Stimulated activated CD4-positive, alpha-beta T cell treated with anti-CD3 and anti-CD28 coated beads, TNF-alpha, amount 100 ng/mL, for 4 hours (primary cell): Measurements from ENCODE around the gene DMRTA2.
"Not testable (repeated sequence)": the region's sequence is repeated elsewhere in the genome, so short reads cannot be mapped to it uniquely, and the experiment has no call there.

Source experiments
- DNase-seq, 3 experiments: peaks; one replicate each; pipeline ENCODE4 v3.0.0-alpha.2; 2020; ENCODE audit warnings: low read depth in 3 of 3

Gene DMRTA2

DNA sequence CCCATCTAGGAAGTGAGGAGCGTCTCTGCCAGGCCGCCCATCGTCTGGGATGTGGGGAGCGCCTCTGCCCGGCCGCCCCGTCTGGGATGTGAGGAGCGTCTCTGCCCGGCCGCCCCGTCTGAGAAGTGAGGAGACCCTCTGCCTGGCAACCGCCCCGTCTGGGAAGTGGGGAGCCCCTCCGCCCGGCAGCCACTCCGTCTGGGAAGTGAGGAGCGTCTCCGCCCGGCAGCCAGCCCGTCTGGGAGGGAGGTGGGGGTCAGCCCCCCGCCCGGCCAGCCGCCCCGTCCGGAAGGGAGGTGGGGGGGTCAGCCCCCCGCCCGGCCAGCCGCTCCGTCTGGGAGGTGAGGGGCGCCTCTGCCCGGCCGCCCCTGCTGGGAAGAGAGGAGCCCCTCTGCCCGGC lies 41.7 kb downstream of the DMRTA2 start:
- not testable (repeated sequence) for DNase-seq

DNA sequence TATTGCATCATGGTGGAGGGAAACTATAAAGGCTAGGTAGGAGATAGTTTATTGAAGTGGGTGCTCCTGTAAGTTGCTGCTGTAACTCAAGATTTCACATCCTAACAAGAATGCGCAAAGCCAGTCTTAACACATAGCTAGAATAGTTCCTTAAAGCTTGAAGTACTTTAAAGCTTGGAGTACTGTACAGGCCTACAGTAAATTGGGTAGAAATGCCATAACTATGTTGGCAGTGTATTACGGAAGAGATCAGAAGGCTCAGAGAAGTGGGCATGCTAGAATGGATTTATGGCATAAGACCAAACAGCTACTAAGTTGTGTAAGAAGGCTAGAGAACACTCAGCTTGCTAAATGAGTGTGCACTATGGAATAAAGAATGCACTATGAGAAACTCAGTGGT lies 44.5 kb downstream of the DMRTA2 start:
- no peak for DNase-seq

DNA sequence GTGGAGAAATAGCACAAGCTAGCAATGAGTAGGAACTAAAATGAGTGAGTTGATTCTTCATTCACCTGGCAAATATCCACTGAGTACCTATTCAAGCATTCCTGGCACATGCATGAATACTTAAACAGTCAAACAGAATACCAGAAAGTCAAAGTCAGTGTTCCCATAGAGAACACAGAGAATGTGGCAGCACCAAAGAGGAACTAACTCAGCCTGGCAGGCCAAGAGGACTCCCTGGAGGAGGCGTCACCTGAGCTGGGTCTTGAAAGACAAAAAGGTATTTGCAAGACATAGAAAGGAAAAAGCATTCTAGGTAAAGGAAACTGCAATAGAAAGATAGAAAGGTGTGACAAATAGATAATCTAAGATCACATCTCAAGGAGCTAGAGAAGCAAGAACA lies 49.7 kb downstream of the DMRTA2 start:
- no peak for DNase-seq

GRCh38 chr1:50371749-50372148 lies 51.5 kb downstream of the DMRTA2 start:
- no peak for DNase-seq

DNA sequence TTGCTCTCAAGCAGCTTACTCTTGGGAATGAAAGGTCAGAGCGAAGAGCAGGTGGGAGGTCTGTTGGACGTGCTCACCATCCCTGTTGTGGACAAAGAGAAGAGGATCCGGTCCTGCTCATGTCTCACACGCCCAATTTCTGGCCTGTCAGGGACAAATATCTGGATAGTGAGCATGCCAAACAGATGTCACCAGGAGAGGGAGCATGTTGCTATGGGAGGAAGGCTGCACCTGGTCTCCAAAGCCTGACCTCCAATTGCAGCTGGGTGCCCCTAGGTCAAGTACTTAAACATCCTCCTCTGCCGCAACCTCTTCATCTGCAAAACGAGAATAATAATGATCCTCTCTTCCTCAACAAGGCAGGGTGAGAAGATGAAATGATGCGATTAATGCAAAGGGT lies 53.4 kb downstream of the DMRTA2 start:
- DNase-seq = no peak

GRCh38 chr1:50369008-50369634 lies 54.1 kb downstream of the DMRTA2 start:
- DNase-seq = no peak

GRCh38 chr1:50368179-50369007 lies 54.9 kb downstream of the DMRTA2 start:
- DNase-seq = no peak
